ENCODE data around the gene KCNH5. TPM values are rescaled to one million over a fixed set of nuclear protein-coding genes. Genes with fewer than 3 reads are reported as not detected.

The KCNH5 gene
- total and polyA plus RNA-seq, 2 experiments from 2014 or later: 0.36 to 1.3 TPM

GRCh38 chr14:62674563-62675237, 370.6 kb downstream of the KCNH5 start:
- no peaks in the 10 kb centered on the region for H4K20me1 ChIP-seq (ENCODE audit: insufficient read depth, poor library complexity, severe bottlenecking)
- no peaks in the 10 kb centered on the region for H3K4me1 ChIP-seq (ENCODE audit: insufficient read depth)
- no peaks in the 10 kb centered on the region for H3K9me2 ChIP-seq (replicated peaks; ENCODE audit: insufficient read depth)
- H3K4me3 ChIP-seq: no peak overlapping the region
- peak; percentile 23 for DNase-seq (ENCODE audit: low spot score)
- no peaks in the 10 kb centered on the region for H3K36me3 ChIP-seq (replicated peaks; ENCODE audit: insufficient read depth, low read depth)
- H2AFZ ChIP-seq: no peak overlapping the region
- WGBS (ENCODE audit: low lambda C conversion rate, missing lambda C conversion rate): 67% methylated on average over 4 of the region's 4 CpGs
- TF ChIP-seq EZH2 (IDR thresholded peaks at IDR 0.05; ENCODE audit: borderline replicate concordance) (no peak), CTCF (IDR thresholded peaks at IDR 0.05; ENCODE audit: poor library complexity) (no peak), EZH2phosphoT487 (IDR thresholded peaks at IDR 0.05; ENCODE audit: low read depth, severe bottlenecking, unreplicated experiment) (no peak)
- no peak overlapping the region for H3K27ac ChIP-seq
- H3K4me2 ChIP-seq: no peak overlapping the region
- H3K79me2 ChIP-seq: no peaks in the 10 kb centered on the region
- no peaks in the 10 kb centered on the region for H3K27me3 ChIP-seq
- H3K9me3 ChIP-seq (ENCODE audit: low read depth): no peaks in the 10 kb centered on the region

GRCh38 chr14:62673014-62673755, 372.1 kb downstream of the KCNH5 start:
- Histone ChIP-seq H3K4me3 (no peak overlapping the region), H2AFZ (no peak overlapping the region), H3K9me2 (replicated peaks; ENCODE audit: insufficient read depth) (no peaks in the 10 kb centered on the region), H3K4me2 (no peak overlapping the region), H3K36me3 (replicated peaks; ENCODE audit: insufficient read depth, low read depth) (no peaks in the 10 kb centered on the region), H4K20me1 (ENCODE audit: insufficient read depth, poor library complexity, severe bottlenecking) (no peaks in the 10 kb centered on the region), H3K27ac (no peak overlapping the region), H3K79me2 (no peaks in the 10 kb centered on the region), H3K9me3 (ENCODE audit: low read depth) (no peaks in the 10 kb centered on the region), H3K27me3 (no peaks in the 10 kb centered on the region), H3K4me1 (ENCODE audit: insufficient read depth) (no peaks in the 10 kb centered on the region)
- WGBS (ENCODE audit: low lambda C conversion rate, missing lambda C conversion rate): 93% methylated on average over 4 of the region's 4 CpGs
- DNase-seq (ENCODE audit: low spot score): no peak
- no peak for TF ChIP-seq CTCF (IDR thresholded peaks at IDR 0.05; ENCODE audit: poor library complexity)
- no peak for TF ChIP-seq EZH2phosphoT487 (IDR thresholded peaks at IDR 0.05; ENCODE audit: low read depth, severe bottlenecking, unreplicated experiment)
- TF ChIP-seq EZH2 (IDR thresholded peaks at IDR 0.05; ENCODE audit: borderline replicate concordance): no peak

- WGBS (ENCODE audit: low lambda C conversion rate, missing lambda C conversion rate): 95% methylated on average over 2 of the region's 2 CpGs
- TF ChIP-seq EZH2 (IDR thresholded peaks at IDR 0.05; ENCODE audit: borderline replicate concordance): no peak
- TF ChIP-seq CTCF (IDR thresholded peaks at IDR 0.05; ENCODE audit: poor library complexity): no peak
- no peak for TF ChIP-seq EZH2phosphoT487 (IDR thresholded peaks at IDR 0.05; ENCODE audit: low read depth, severe bottlenecking, unreplicated experiment)
- DNase-seq (ENCODE audit: low spot score): no peak
- no peak overlapping the region for H3K27ac ChIP-seq
- H3K36me3 ChIP-seq (replicated peaks; ENCODE audit: insufficient read depth, low read depth): no peaks in the 10 kb centered on the region
- H3K79me2 ChIP-seq: no peaks in the 10 kb centered on the region
- no peaks in the 10 kb centered on the region for H4K20me1 ChIP-seq (ENCODE audit: insufficient read depth, poor library complexity, severe bottlenecking)
- H3K4me1 ChIP-seq (ENCODE audit: insufficient read depth): no peaks in the 10 kb centered on the region
- no peak overlapping the region for H3K4me3 ChIP-seq
- H2AFZ ChIP-seq: no peak overlapping the region
- H3K4me2 ChIP-seq: no peak overlapping the region
- no peaks in the 10 kb centered on the region for H3K9me2 ChIP-seq (replicated peaks; ENCODE audit: insufficient read depth)
- H3K9me3 ChIP-seq (ENCODE audit: low read depth): no peaks in the 10 kb centered on the region
- H3K27me3 ChIP-seq: no peaks in the 10 kb centered on the region
These were observed 374.7 kb downstream of the KCNH5 start for GRCh38 chr14:62670526-62670925.

All from hepatocyte (in vitro differentiated cells).